DOHH2 (cell line): ENCODE measurements around the gene KIRREL3.

ENCODE experiments used
- H3F3A ChIP-seq: fragments of 200-600 bp; sonication (generic), shearing (Covaris generic); 2 replicates; pipeline ENCODE4 v1.6.0; 2016; ENCODE audit warnings: antibody characterized with exemption, mild to moderate bottlenecking; ENCODE audit not compliant: control insufficient read depth, insufficient read depth
- H3K27ac ChIP-seq: fragments of 200-600 bp; sonication (generic); 2 replicates; pipeline ENCODE4 v1.5.1; 2014; ENCODE audit warnings: low read depth, mild to moderate bottlenecking, low read length, moderate library complexity
- H3K27me3 ChIP-seq: fragments of 200-600 bp; sonication (generic); 2 replicates; pipeline ENCODE4 v1.6.1; 2014; ENCODE audit warnings: mild to moderate bottlenecking, low read length, mixed read lengths; ENCODE audit not compliant: control insufficient read depth
- H3K36me3 ChIP-seq: fragments of 200-600 bp; sonication (generic); 2 replicates; pipeline ENCODE4 v1.6.1; 2014; ENCODE audit warnings: mild to moderate bottlenecking, low read length, moderate library complexity, mixed read lengths; ENCODE audit not compliant: control insufficient read depth
- H3K4me1 ChIP-seq: fragments of 200-600 bp; sonication (generic); 2 replicates; pipeline ENCODE4 v1.6.1; 2014; ENCODE audit warnings: mild to moderate bottlenecking, low read length, mixed read lengths; ENCODE audit not compliant: control insufficient read depth
- H3K4me2 ChIP-seq: fragments of 200-600 bp; sonication (generic); 2 replicates; pipeline ENCODE4 v1.6.0; 2014; ENCODE audit warnings: mild to moderate bottlenecking, low read length, moderate library complexity
- H3K4me3 ChIP-seq: fragments of 200-600 bp; sonication (generic); 2 replicates; pipeline ENCODE4 v1.5.1; 2014; ENCODE audit warnings: mild to moderate bottlenecking, low read length, mixed read lengths
- H3K79me2 ChIP-seq: fragments of 200-600 bp; sonication (generic); 2 replicates; pipeline ENCODE4 v1.6.1; 2014; ENCODE audit warnings: mild to moderate bottlenecking, low read length, mixed read lengths; ENCODE audit not compliant: control insufficient read depth
- H3K9me2 ChIP-seq: fragments of 200-600 bp; sonication (generic); replicated peaks from 2 replicates; pipeline ENCODE4 v1.6.1; 2014; ENCODE audit warnings: mild to moderate bottlenecking, low read length, mixed read lengths; ENCODE audit not compliant: control insufficient read depth
- H3K9me3 ChIP-seq: fragments of 200-600 bp; sonication (generic); 2 replicates; pipeline ENCODE4 v1.6.1; 2014; ENCODE audit warnings: antibody characterized with exemption, low read length, mixed read lengths; ENCODE audit not compliant: control insufficient read depth, insufficient read depth
- H4K20me1 ChIP-seq: fragments of 200-600 bp; sonication (generic); 2 replicates; pipeline ENCODE4 v1.6.0; 2014; ENCODE audit warnings: low read depth, mild to moderate bottlenecking, antibody characterized with exemption, low read length, moderate library complexity; ENCODE audit not compliant: control insufficient read depth, insufficient read depth
- CTCF ChIP-seq: fragments of 200-600 bp; sonication (generic); IDR thresholded peaks from one replicate; pipeline ENCODE4 v1.5.1; 2014; ENCODE audit warnings: antibody characterized with exemption, mild to moderate bottlenecking, low read depth, low read length; ENCODE audit not compliant: poor library complexity, severe bottlenecking
- EZH2phosphoT487 ChIP-seq: fragments of 200-600 bp; sonication (generic); IDR thresholded peaks from 2 replicates; pipeline ENCODE4 v1.6.1; 2017; ENCODE audit warnings: borderline replicate concordance, mild to moderate bottlenecking, antibody characterized with exemption, low read length, moderate library complexity, mixed read lengths

The KIRREL3 gene

DNA sequence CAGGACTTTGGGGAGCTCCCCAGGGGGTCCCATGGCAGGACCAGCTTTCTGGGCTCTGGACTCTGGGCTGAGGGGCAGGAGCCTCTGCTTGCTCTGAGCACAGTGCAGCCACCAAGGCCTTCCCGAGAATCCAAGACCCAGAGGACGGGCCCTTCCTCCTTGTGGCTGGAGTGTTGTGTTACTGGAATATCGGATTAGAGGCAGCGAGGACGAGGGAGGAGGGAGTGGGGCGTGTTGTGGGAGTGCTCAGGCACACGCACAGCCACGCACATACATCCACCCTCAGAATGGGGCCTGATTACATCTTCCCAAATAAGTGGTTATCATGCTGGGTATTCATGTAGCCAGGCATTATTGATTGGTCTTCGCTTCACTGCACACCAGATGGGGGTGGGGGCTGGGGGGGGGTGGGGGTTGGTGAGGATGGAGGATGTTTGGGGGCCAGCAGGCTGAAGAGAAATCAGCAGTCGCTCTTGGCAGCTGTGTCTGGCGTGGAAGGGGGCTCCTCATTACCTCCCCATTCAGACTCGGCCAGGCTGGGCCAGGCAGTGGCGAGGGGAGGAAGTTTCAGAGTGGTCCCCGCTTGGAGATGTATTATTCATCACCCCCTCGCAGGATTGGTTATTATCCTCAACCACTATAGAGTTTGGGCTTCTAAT is 524.2 kb downstream of the KIRREL3 start:
- H3K9me3 ChIP-seq, result no peaks in the 10 kb centered on the region
- no peaks in the 10 kb centered on the region for H3K36me3 ChIP-seq
- H3K4me1 ChIP-seq, result peaks cover 28% of the 10 kb centered on the region
- no peak overlapping the region for H3K4me2 ChIP-seq
- TF ChIP-seq CTCF, result no peak
- TF ChIP-seq EZH2phosphoT487, result no peak
- no peaks in the 10 kb centered on the region for H3K79me2 ChIP-seq
- no peak overlapping the region for H3K4me3 ChIP-seq
- H3K27me3 ChIP-seq, result no peaks in the 10 kb centered on the region
- no peak overlapping the region for H3K27ac ChIP-seq
- no peaks in the 10 kb centered on the region for H3K9me2 ChIP-seq
- H4K20me1 ChIP-seq, result no peaks in the 10 kb centered on the region
- no peaks in the 10 kb centered on the region for H3F3A ChIP-seq

- Histone ChIP-seq H4K20me1 (no peaks in the 10 kb centered on the region), H3K4me2 (no peak overlapping the region), H3K79me2 (no peaks in the 10 kb centered on the region), H3K27ac (no peak overlapping the region), H3K36me3 (no peaks in the 10 kb centered on the region), H3K4me1 (peaks cover 21% of the 10 kb centered on the region), H3F3A (no peaks in the 10 kb centered on the region), H3K9me3 (no peaks in the 10 kb centered on the region), H3K9me2 (no peaks in the 10 kb centered on the region), H3K27me3 (no peaks in the 10 kb centered on the region), H3K4me3 (no peak overlapping the region)
- no peak for TF ChIP-seq EZH2phosphoT487
- TF ChIP-seq CTCF, result no peak
Measured at GRCh38 chr11:126475014-126475991, 525.3 kb downstream of the KIRREL3 start.

- Histone ChIP-seq H3K4me2 (no peak overlapping the region), H3F3A (no peaks in the 10 kb centered on the region), H4K20me1 (no peaks in the 10 kb centered on the region), H3K79me2 (no peaks in the 10 kb centered on the region), H3K27ac (no peak overlapping the region), H3K9me2 (no peaks in the 10 kb centered on the region), H3K27me3 (no peaks in the 10 kb centered on the region), H3K36me3 (no peaks in the 10 kb centered on the region), H3K4me3 (no peak overlapping the region), H3K9me3 (no peaks in the 10 kb centered on the region), H3K4me1 (peaks cover 16% of the 10 kb centered on the region)
- no peak for TF ChIP-seq EZH2phosphoT487
- TF ChIP-seq CTCF, result no peak
Measured at GRCh38 chr11:126474220-126474619, 526.4 kb downstream of the KIRREL3 start.
